PC-3 (cell line): ENCODE results near the gene ZNF208. TPM values are rescaled to one million over a fixed set of nuclear protein-coding genes. Genes with fewer than 3 reads are reported as not detected.

Source experiments
- ATAC-seq: fragments of 200-7000 bp; cut with Tn5 transposase; 2 replicates; pipeline ENCODE4 v1.9.1; 2020; ENCODE audit warnings: mild to moderate bottlenecking, moderate library complexity
- BruUV-seq: library from RNA; stranded (reverse); fragments of 400-500 nt; replicated peaks from 2 replicates; lab custom pipeline; 2021; lab: Mats Ljungman, UMichigan
- CTCF ChIA-PET: fragments of 300-600 bp; sonication (Branson Sonifier 250); formaldehyde crosslinking; loops from one replicate; lab custom pipeline; 2022; ENCODE audit warnings: antibody characterized with exemption; lab: Charles Lee
- POLR2A ChIA-PET: fragments of 300-600 bp; sonication (Branson Sonifier 250); formaldehyde crosslinking; loops from one replicate; lab custom pipeline; 2022; ENCODE audit warnings: antibody characterized with exemption; ENCODE audit not compliant: unreplicated experiment; lab: Charles Lee
- DNase-seq: peaks from one replicate; pipeline ENCODE4 v3.0.0-alpha.2; 2015
- H2AFZ ChIP-seq: fragments of 300-600 bp; sonication (generic); 2 replicates; pipeline ENCODE4 v1.6.0; 2016; ENCODE audit warnings: antibody characterized with exemption, low read length
- H3F3A ChIP-seq: fragments of 300-600 bp; sonication (generic); one replicate; pipeline ENCODE4 v1.6.0; 2017; ENCODE audit warnings: antibody characterized with exemption, low read length, control low read depth, mild to moderate bottlenecking; ENCODE audit not compliant: unreplicated experiment
- H3K27ac ChIP-seq: fragments of 300-600 bp; sonication (generic); 2 replicates; pipeline ENCODE4 v1.5.1; 2016; ENCODE audit warnings: mild to moderate bottlenecking, low read length
- H3K27me3 ChIP-seq: fragments of 300-600 bp; sonication (generic); 2 replicates; pipeline ENCODE4 v1.6.1; 2016; ENCODE audit warnings: low read length, mixed read lengths
- H3K36me3 ChIP-seq: fragments of 300-600 bp; sonication (generic); 2 replicates; pipeline ENCODE4 v1.6.1; 2016; ENCODE audit warnings: low read depth, mixed run types, low read length, mixed read lengths
- H3K4me1 ChIP-seq: fragments of 300-600 bp; sonication (generic); 2 replicates; pipeline ENCODE4 v1.5.1; 2016; ENCODE audit warnings: low read length; ENCODE audit not compliant: insufficient read depth
- H3K4me2 ChIP-seq: fragments of 300-600 bp; sonication (generic); 2 replicates; pipeline ENCODE4 v1.6.0; 2016; ENCODE audit warnings: low read length
- H3K4me3 ChIP-seq: fragments of 300-600 bp; sonication (generic); 2 replicates; pipeline ENCODE4 v1.5.1; 2016; ENCODE audit warnings: mild to moderate bottlenecking, low read length, mixed read lengths
- H3K79me2 ChIP-seq: fragments of 300-600 bp; sonication (generic); 2 replicates; pipeline ENCODE4 v1.6.1; 2017; ENCODE audit warnings: low read length, mixed read lengths
- H3K9ac ChIP-seq: fragments of 300-600 bp; sonication (generic); 2 replicates; pipeline ENCODE4 v1.6.0; 2016; ENCODE audit warnings: mild to moderate bottlenecking, low read length
- H3K9me2 ChIP-seq: fragments of 300-600 bp; sonication (generic); replicated peaks from 2 replicates; pipeline ENCODE4 v1.6.1; 2016; ENCODE audit warnings: mixed run types, low read length, mixed read lengths
- H3K9me3 ChIP-seq: fragments of 300-600 bp; sonication (generic); 2 replicates; pipeline ENCODE4 v1.6.1; 2016; ENCODE audit warnings: low read length, mixed read lengths
- H4K20me1 ChIP-seq: fragments of 300-600 bp; sonication (generic); 2 replicates; pipeline ENCODE4 v1.6.1; 2016; ENCODE audit warnings: low read length, mixed read lengths
- CTCF ChIP-seq: fragments of 300-600 bp; sonication (generic); conservative IDR thresholded peaks from 2 replicates; pipeline ENCODE4 v1.5.1; 2017; ENCODE audit warnings: antibody characterized with exemption, low read depth, mild to moderate bottlenecking, low read length
- EZH2 ChIP-seq: fragments of 300-600 bp; sonication (generic); IDR thresholded peaks from one replicate; pipeline ENCODE4 v1.6.1; 2017; ENCODE audit warnings: antibody characterized with exemption, mild to moderate bottlenecking, low read length; ENCODE audit not compliant: unreplicated experiment
- EZH2phosphoT487 ChIP-seq: fragments of 300-600 bp; sonication (generic); IDR thresholded peaks from 2 replicates; pipeline ENCODE4 v1.6.1; 2018; ENCODE audit warnings: mild to moderate bottlenecking, antibody characterized with exemption, low read length, borderline replicate concordance
- intact Hi-C: fragments of 100-400 bp; cut with micrococcal nuclease; formaldehyde crosslinking; loops from 2 replicates; pipeline ENCODE4 v1.9.0; 2023
- total RNA-seq: library from RNA; depleted of rRNA; stranded (reverse); fragments of >200 nt; gene quantifications from 2 replicates; pipeline ENCODE4 v1.2.3, GENCODE V29; 2014

ZNF208 gene
- total RNA-seq, 1 experiment from 2014 or later: not detected

GRCh38 chr19:21934593-21934992, 76.2 kb downstream of the ZNF208 start:
- POLR2A ChIA-PET: no interaction called here
- BruUV-seq: no TSS peak
- intact Hi-C loops: no loop called here

GRCh38 chr19:21934131-21934530, 76.6 kb downstream of the ZNF208 start:
- Histone ChIP-seq H3K9ac (no peak overlapping the region), H3K4me1 (no peaks in the 10 kb centered on the region), H3K4me2 (no peak overlapping the region), H3K79me2 (no peaks in the 10 kb centered on the region), H3K4me3 (no peak overlapping the region), H2AFZ (no peak overlapping the region), H3K9me2 (no peaks in the 10 kb centered on the region), H4K20me1 (no peaks in the 10 kb centered on the region), H3F3A (no peaks in the 10 kb centered on the region), H3K27ac (no peak overlapping the region), H3K27me3 (no peaks in the 10 kb centered on the region), H3K9me3 (peaks cover 13% of the 10 kb centered on the region), H3K36me3 (no peaks in the 10 kb centered on the region)
- TF ChIP-seq CTCF: no peak
- no peak for TF ChIP-seq EZH2phosphoT487
- TF ChIP-seq EZH2: no peak
- DNase-seq: no peak
- intact Hi-C loops: no loop called here
- ChIA-PET CTCF (no interaction called here), POLR2A (no interaction called here)
- ATAC-seq: no peak
- BruUV-seq: no TSS peak

More at GRCh38 chr19:21934593-21934992, 76.2 kb downstream of the ZNF208 start:
- Histone ChIP-seq H3K4me1 (no peaks in the 10 kb centered on the region), H3K27ac (no peak overlapping the region), H3K79me2 (no peaks in the 10 kb centered on the region), H4K20me1 (no peaks in the 10 kb centered on the region), H3K27me3 (no peaks in the 10 kb centered on the region), H3K9me2 (no peaks in the 10 kb centered on the region), H3K9ac (no peak overlapping the region), H3F3A (no peaks in the 10 kb centered on the region), H3K9me3 (peaks cover 13% of the 10 kb centered on the region), H2AFZ (no peak overlapping the region), H3K4me2 (no peak overlapping the region), H3K4me3 (no peak overlapping the region), H3K36me3 (no peaks in the 10 kb centered on the region)
- no peak for ATAC-seq
- no peak for DNase-seq
- TF ChIP-seq EZH2phosphoT487: no peak
- TF ChIP-seq EZH2: no peak
- TF ChIP-seq CTCF: no peak
- CTCF ChIA-PET: no interaction called here

GRCh38 chr19:21922276-21922675, 88.5 kb downstream of the ZNF208 start:
- POLR2A ChIA-PET: no interaction called here
- Histone ChIP-seq H3K4me2 (no peak overlapping the region), H3K36me3 (no peaks in the 10 kb centered on the region), H3K9ac (no peak overlapping the region), H3K27ac (no peak overlapping the region), H3K9me2 (no peaks in the 10 kb centered on the region), H3F3A (no peaks in the 10 kb centered on the region), H2AFZ (no peak overlapping the region), H3K9me3 (0 out of 2 replicates have a peak, but pooled peaks cover 19% of the 10 kb centered on the region), H3K4me1 (no peaks in the 10 kb centered on the region), H3K27me3 (no peaks in the 10 kb centered on the region), H4K20me1 (no peaks in the 10 kb centered on the region), H3K4me3 (no peak overlapping the region), H3K79me2 (no peaks in the 10 kb centered on the region)
- intact Hi-C loops: no loop called here
- TF ChIP-seq EZH2 (no peak), CTCF (no peak), EZH2phosphoT487 (no peak)
- ATAC-seq (no peak), DNase-seq (no peak)
- CTCF ChIA-PET: no interaction called here
- no TSS peak for BruUV-seq
